ENCODE data around the gene GP9.
"Not testable (repeated sequence)": the region's sequence is repeated elsewhere in the genome, so short reads cannot be mapped to it uniquely, and the experiment has no call there.

Gene GP9

DNA sequence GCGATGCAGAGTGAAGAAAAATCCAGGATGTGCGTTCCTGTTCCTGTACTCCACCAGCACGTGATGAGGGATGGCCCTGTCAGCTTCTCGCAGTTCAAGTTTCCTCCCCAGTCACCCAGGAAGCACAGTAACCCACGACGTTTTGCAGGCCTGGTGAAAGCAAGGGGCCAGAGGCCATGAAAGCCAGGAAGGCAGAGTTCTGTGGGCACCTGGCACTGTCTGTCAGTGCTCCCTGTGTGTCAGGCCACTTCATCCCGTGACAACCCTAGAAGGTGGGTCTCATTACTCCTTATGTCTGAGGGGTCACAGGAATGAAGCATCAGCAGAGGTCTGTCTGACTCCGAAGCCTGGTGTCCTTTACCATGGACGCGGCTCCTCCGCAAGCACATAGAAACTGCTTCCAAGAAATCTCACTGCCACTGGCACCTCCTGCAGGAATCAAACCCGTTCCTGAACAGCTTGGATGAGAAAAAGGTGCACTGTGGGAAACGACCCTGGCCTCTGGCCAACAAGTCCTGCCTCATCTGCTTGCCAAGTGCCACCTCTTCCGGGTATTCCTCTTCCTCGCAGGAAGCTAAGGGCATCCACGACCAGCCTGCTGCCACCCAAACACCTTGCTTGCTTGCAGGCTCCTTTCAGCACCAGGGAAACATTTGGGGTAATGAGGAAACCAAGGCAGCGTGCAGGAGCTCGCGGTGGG is 46.4 kb downstream of the GP9 start:
- in situ Hi-C loops (cut with MboI; ENCODE audit: low sequenced_read_pairs) = no loop called here

DNA sequence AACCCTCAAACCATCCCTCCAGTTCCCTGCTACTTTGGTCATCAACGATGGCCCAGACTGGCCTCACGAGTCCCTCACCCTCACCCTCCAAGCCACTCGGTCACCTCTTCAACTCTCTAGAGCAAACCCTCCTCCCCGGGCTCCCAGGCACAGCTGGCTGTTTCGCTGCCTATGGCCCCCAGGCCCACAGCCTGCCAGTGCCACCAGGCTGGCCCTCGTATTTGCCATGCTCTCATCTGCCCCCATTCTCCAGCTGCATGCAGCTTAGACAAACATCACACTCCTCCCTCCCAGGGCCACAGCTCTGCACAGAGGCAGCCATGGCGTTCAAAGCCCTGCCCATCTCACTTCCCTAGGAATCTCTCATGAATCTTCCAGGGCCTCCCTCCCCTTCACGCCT is 47.2 kb downstream of the GP9 start:
- in situ Hi-C loops (cut with MboI; ENCODE audit: low sequenced_read_pairs) = no loop called here

DNA sequence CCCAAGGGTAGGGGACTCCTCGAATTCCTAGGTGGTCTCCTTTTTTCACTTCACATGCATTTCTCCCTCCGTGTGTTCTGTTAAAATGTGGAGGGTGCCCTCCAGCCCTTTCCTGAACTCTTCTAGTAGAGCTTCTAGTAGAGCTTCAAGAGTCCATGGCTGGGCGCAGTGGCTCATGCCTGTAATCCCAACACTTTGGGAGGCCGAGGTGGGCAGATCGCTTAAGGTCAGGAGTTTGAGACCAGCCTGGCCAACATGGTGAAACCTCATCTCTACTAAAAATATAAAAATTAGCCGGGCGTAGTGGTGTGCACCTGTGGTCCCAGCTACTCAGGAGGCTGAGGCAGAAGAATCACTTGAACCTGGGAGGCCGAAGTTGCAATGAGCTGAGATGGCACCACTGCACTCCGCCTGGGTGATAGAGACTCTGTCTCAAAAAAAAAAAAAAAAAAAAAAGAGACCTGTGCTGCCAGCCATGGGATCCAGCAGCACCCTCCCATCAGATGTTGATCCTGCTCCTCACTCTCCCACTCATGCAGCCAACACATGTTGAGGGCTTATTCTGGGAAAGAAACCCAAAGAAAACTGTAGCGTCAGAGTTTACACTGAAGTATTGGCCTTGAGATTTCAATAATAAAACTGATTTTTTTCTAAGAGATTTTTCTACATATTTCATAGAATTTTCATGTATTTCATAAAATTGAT is 50.6 kb downstream of the GP9 start:
- in situ Hi-C loops (cut with MboI; ENCODE audit: low sequenced_read_pairs) = not testable (repeated sequence)
